ENCODE data around the gene RPTOR.

Gene RPTOR

GRCh38 chr17:80981929-80982425, 437.3 kb downstream of the RPTOR start:
- Histone ChIP-seq H3K27me3 (replicated peaks) (no peaks in the 10 kb centered on the region), H3K4me3 (ENCODE audit: low read depth, low read length) (no peak overlapping the region), H3K36me3 (replicated peaks) (no peaks in the 10 kb centered on the region), H3K27ac (no peak overlapping the region)
- in situ Hi-C loops (cut with HindIII; ENCODE audit: low pct_ligation_motif_present, low sequenced_read_pairs) = no loop called here
- TF ChIP-seq CTCF (IDR thresholded peaks at IDR 0.05; ENCODE audit: low read depth, low read length, missing control alignments) = no peak
- no peak for DNase-seq

GRCh38 chr17:80982426-80982974, 437.9 kb downstream of the RPTOR start:
- Histone ChIP-seq H3K27me3 (replicated peaks) (no peaks in the 10 kb centered on the region), H3K4me3 (ENCODE audit: low read depth, low read length) (no peak overlapping the region), H3K27ac (no peak overlapping the region), H3K36me3 (replicated peaks) (no peaks in the 10 kb centered on the region)
- no peak for TF ChIP-seq CTCF (IDR thresholded peaks at IDR 0.05; ENCODE audit: low read depth, low read length, missing control alignments)
- in situ Hi-C loops (cut with HindIII; ENCODE audit: low pct_ligation_motif_present, low sequenced_read_pairs) = no loop called here
- DNase-seq = no peak

- DNase-seq = no peak
- no peaks in the 10 kb centered on the region for H3K27me3 ChIP-seq (replicated peaks)
- H3K27ac ChIP-seq = no peak overlapping the region
- TF ChIP-seq CTCF (IDR thresholded peaks at IDR 0.05; ENCODE audit: low read depth, low read length, missing control alignments) = no peak
- in situ Hi-C loops (cut with HindIII; ENCODE audit: low pct_ligation_motif_present, low sequenced_read_pairs) = no loop called here
- no peak overlapping the region for H3K4me3 ChIP-seq (ENCODE audit: low read depth, low read length)
- H3K36me3 ChIP-seq (replicated peaks) = no peaks in the 10 kb centered on the region
Observed at GRCh38 chr17:80983545-80983944, 438.9 kb downstream of the RPTOR start.

- Histone ChIP-seq H3K4me3 (ENCODE audit: low read depth, low read length) (no peak overlapping the region), H3K27me3 (replicated peaks) (no peaks in the 10 kb centered on the region), H3K27ac (peak overlapping the region; percentile 34), H3K36me3 (replicated peaks) (no peaks in the 10 kb centered on the region)
- TF ChIP-seq CTCF (IDR thresholded peaks at IDR 0.05; ENCODE audit: low read depth, low read length, missing control alignments) = peak; percentile 68
- DNase-seq = peak; percentile 88
- in situ Hi-C loops (cut with HindIII; ENCODE audit: low pct_ligation_motif_present, low sequenced_read_pairs) = no loop called here
Observed at GRCh38 chr17:80984749-80985148, 440.1 kb downstream of the RPTOR start.

- Histone ChIP-seq H3K36me3 (replicated peaks) (no peaks in the 10 kb centered on the region), H3K27ac (no peak overlapping the region), H3K27me3 (replicated peaks) (no peaks in the 10 kb centered on the region), H3K4me3 (ENCODE audit: low read depth, low read length) (no peak overlapping the region)
- DNase-seq = no peak
- no peak for TF ChIP-seq CTCF (IDR thresholded peaks at IDR 0.05; ENCODE audit: low read depth, low read length, missing control alignments)
- in situ Hi-C loops (cut with HindIII; ENCODE audit: low pct_ligation_motif_present, low sequenced_read_pairs) = no loop called here
Observed at GRCh38 chr17:80986046-80986445, 441.4 kb downstream of the RPTOR start.
